ENCODE data around the gene ACSS3. TPM values are rescaled to one million over a fixed set of nuclear protein-coding genes. Genes with fewer than 3 reads are reported as not detected.
A peak's percentile ranks its signal among the peaks of the same experiment; 100 is the strongest.

ACSS3 gene
- total RNA-seq, 1 experiment from 2014 or later = 19.3 TPM

- H4K5ac ChIP-seq (ENCODE audit: insufficient read length, low read depth, low read length) = no peak overlapping the region
- H2BK5ac ChIP-seq (ENCODE audit: insufficient read length, low read length) = no peak overlapping the region
- no peak overlapping the region for H3K4me2 ChIP-seq (ENCODE audit: insufficient read depth, insufficient read length, low read length)
- no CpG with 5 or more reads among the region's 2 CpGs for WGBS (ENCODE audit: extremely low coverage, insufficient read length, low lambda C conversion rate)
- peaks cover 2% of the 10 kb centered on the region; the same call in 1 of the 2 replicates for H3K79me2 ChIP-seq (ENCODE audit: insufficient read depth, low read length)
- H3K9me3 ChIP-seq (ENCODE audit: control insufficient read depth, low read depth, low read length) = no peaks in the 10 kb centered on the region
- H3K79me1 ChIP-seq (ENCODE audit: insufficient read depth, low read depth, low read length, poor library complexity, severe bottlenecking) = peaks cover 3% of the 10 kb centered on the region
- no peak overlapping the region for H3K23ac ChIP-seq (ENCODE audit: insufficient read length, low read depth, low read length)
- H3K14ac ChIP-seq (ENCODE audit: insufficient read depth, low read length) = no peak overlapping the region
- H3K18ac ChIP-seq (ENCODE audit: insufficient read length, low read depth, low read length) = no peak overlapping the region
- no peak overlapping the region for H3K9ac ChIP-seq (ENCODE audit: extremely low read depth, insufficient read length, low read length)
- no peak overlapping the region for H2BK20ac ChIP-seq (ENCODE audit: low read depth, low read length, poor library complexity, severe bottlenecking)
- Mint-ChIP-seq H3K9me3 (no peaks in the 10 kb centered on the region; a peak in 2 of 5 replicates), H3K27me3 (ENCODE audit: low read depth) (no peaks in the 10 kb centered on the region), H3K27ac (no peak overlapping the region), H3K4me3 (no peak overlapping the region), H3K36me3 (ENCODE audit: insufficient read depth in 1 of 3, low read depth in 3 of 3) (peaks cover 10 to 25% (median 11%) of the 10 kb centered on the region in 3 experiments; a peak in 4 of 7 replicates), H3K4me1 (no peaks in the 10 kb centered on the region)
- H4K91ac ChIP-seq (ENCODE audit: insufficient read length, low read depth, low read length) = no peak overlapping the region
- H3K27me3 ChIP-seq (ENCODE audit: insufficient read depth, low read length) = no peaks in the 10 kb centered on the region
- H3K4ac ChIP-seq (ENCODE audit: low read depth, low read length) = no peak overlapping the region
- no peaks in the 10 kb centered on the region for H4K20me1 ChIP-seq (ENCODE audit: control insufficient read depth, insufficient read depth, insufficient read length)
- H2AK5ac ChIP-seq (ENCODE audit: insufficient read length, low read length) = no peak overlapping the region
- no peak overlapping the region for H2BK12ac ChIP-seq (ENCODE audit: insufficient read length, low read depth, low read length)
- DNase-seq = peak; percentile 49
- H3T11ph ChIP-seq (ENCODE audit: low read length) = no peak overlapping the region
- no peak overlapping the region for H3K56ac ChIP-seq (ENCODE audit: insufficient read length, low read depth, low read length)
- no peaks in the 10 kb centered on the region for H3K4me1 ChIP-seq (ENCODE audit: insufficient read depth, low read length)
- H2AFZ ChIP-seq (ENCODE audit: low read length) = no peak overlapping the region
- H2BK15ac ChIP-seq (ENCODE audit: low read depth, low read length) = no peak overlapping the region
- H3K23me2 ChIP-seq (ENCODE audit: insufficient read length, low read depth, low read length, poor library complexity, severe bottlenecking) = no peaks in the 10 kb centered on the region
- H4K8ac ChIP-seq (replicated peaks; ENCODE audit: insufficient read length, low read depth, low read length) = no peak overlapping the region
- no peak overlapping the region for H3K27ac ChIP-seq (ENCODE audit: insufficient read length, low read depth, low read length)
- H2BK120ac ChIP-seq (ENCODE audit: low read depth, low read length, poor library complexity, severe bottlenecking) = no peak overlapping the region
- TF ChIP-seq CTCF (conservative IDR thresholded peaks at IDR 0.05) = peak; percentile 84
Observed at GRCh38 chr12:81128930-81129554, 51.2 kb downstream of the ACSS3 start.

All from H9 (cell line).